GM18858 (cell line): ENCODE data around the gene THRA.

ENCODE experiments used
- ATAC-seq: cut with Tn5 transposase; IDR thresholded peaks from one replicate; pipeline ENCODE4 v1.9.1; 2021; ENCODE audit not compliant: unreplicated experiment

Gene THRA

DNA sequence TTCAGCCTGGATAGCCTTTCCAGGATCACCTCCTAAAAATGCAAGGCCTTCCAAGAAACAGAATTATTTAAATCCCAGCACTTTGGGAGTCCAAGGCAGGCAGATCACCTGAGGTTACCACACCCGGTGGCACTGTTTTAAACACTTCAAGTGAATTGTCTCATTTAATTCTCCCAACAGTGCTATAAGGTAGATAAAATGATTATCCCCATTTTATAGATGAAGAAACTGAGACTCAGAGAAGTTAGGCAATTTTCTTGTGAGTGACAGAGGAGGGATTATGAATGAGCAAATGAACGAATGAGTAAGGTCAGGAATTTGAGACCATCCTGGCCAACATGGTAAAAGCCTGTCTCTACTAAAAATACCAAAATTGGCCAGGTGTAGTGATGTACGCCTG, 16.8 kb downstream of the THRA start:
- no peak for ATAC-seq

- no peak for ATAC-seq
Measured at GRCh38 chr17:40084477-40084876, 21.7 kb downstream of the THRA start.

- no peak for ATAC-seq
Measured at GRCh38 chr17:40086150-40087044, 23.6 kb downstream of the THRA start.

DNA sequence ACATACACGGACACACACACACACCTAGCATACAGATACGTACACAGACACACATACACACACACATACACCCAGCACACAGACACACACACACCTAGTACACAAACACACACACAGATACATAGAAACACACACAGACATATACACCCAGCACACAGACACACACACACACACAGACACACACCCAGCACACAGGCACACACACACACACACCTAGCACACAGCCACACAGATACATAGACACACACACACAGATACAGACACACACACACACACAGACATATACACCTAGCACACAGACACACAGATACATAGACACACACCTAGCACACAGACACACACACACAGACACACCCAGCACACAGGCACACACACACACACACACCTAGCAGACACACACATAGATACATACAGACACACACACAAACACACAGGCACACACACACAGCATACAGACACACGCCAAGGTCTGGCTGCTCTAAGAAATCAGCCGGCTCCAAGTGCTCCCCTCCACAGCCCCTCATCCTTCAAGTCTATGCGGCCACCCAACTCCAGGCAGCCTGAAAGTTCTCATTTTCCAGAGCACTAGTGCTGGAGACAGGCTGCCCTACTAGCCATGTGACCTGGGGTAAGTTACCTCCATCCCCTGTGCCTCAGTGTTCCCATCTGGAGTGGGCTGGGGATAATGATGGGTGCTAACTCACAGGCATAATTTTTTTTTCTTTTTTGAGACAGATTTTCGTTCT, 24.5 kb downstream of the THRA start:
- no peak for ATAC-seq

- no peak for ATAC-seq
Measured at GRCh38 chr17:40087903-40088718, 25.3 kb downstream of the THRA start.

DNA sequence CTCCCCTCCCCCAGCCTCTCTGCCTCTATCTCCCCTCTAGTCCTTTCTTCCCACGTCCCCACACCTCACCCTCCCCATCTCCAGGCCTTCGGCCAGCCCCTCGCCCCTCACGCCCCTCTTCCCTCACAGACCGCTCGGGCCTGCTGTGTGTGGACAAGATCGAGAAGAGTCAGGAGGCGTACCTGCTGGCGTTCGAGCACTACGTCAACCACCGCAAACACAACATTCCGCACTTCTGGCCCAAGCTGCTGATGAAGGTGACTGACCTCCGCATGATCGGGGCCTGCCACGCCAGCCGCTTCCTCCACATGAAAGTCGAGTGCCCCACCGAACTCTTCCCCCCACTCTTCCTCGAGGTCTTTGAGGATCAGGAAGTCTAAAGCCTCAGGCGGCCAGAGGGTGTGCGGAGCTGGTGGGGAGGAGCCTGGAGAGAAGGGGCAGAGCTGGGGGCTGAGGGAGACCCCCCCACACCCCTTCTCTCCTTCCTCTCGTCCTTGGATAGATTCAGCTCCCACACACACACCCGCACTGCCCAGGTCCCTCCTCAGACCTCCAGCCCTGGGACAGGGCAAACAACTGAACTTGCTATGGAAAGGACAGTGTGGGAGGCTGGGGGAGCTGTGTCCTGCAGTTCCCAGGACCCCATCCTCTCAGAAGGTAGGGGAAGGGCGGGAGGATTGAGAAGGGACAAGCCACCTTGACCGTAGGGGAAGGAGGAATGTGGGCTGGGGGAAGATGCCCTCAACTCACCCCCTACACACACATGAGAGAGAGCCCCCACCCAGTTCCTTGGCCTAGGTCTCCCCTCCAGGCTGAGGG, 26.5 kb downstream of the THRA start:
- no peak for ATAC-seq

- no peak for ATAC-seq
Measured at GRCh38 chr17:40090237-40091119, 27.7 kb downstream of the THRA start.

DNA sequence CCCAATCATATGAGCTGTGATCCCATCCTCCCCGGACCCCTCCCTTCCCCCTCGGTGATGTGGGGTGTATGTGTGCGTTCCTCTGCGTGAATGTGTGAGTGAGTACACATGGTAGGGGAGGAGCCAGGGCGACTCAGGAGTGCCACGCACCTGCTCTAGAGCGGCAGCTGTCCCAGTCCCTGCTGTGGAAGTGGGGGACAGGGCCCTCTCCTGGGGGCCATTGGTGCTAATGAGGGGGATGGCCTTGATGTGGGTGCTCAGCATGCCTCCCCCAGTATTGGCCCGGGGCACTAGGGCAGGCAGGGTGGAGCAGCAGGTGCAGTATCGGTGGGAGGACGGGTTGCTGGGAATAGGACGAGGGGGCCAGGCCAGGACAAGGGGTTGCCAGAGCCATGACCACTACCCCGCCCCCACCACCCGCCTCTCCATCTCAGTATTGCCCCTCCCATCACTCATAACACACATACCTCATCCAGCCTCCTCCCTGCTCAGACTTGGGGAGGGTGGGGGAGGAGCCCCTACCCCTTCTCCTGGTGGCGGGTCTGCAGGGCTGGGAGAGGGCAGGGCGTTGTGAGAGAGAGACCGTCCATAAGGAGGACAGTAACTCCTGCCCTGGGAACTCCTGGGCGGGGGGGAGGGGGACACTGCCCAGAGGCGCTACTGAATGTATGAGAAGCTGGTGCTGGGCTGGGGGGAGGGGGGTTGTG, 29.1 kb downstream of the THRA start:
- ATAC-seq, result no peak

GRCh38 chr17:40092581-40092980, 29.8 kb downstream of the THRA start:
- no peak for ATAC-seq

- no peak for ATAC-seq
Measured at GRCh38 chr17:40093005-40093579, 30.3 kb downstream of the THRA start.

DNA sequence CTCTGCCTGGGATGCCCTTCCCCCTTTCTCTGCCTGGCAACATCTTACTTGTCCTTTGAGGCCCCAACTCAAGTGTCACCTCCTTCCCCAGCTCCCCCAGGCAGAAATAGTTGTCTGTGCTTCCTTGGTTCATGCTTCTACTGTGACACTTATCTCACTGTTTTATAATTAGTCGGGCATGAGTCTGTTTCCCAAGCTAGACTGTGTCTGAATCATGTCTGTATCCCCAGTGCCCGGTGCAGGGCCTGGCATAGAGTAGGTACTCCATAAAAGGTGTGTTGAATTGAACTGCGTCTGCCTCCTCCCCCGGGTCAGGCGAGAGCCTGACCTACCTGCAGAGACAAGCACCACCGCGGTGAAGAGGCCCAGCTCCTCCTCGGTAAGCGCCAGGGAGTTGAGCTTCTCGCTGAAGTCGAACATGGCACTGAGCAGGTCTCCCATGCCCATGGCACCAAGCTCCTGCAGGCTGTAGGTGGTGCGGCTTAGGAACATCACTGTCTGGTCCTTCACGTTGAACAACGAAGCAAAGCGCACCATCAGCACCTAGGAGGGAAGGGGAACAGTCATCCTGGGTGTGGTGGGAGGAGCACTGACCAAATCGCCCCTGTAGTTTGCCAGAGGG, 30.9 kb downstream of the THRA start:
- no peak for ATAC-seq

DNA sequence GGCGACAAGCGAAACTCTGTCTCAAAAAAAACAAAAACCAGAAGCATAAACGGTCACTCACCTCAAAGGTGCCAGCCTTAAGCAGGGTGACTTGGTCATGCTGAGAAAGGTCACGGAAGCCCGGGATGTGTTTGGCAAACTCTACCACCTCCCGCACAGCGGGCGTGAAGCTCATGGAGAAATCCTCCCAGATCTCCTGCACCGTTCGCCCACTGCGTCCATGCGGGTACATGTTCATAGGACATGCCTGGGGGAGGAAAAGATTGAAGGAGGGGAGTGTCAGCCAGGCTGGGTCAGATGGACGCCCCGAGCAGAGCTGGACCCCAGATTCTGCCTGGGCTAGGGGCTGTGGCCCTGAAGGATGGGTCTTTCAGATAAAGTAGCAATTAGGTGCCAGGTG, 32.1 kb downstream of the THRA start:
- ATAC-seq, result no peak

DNA sequence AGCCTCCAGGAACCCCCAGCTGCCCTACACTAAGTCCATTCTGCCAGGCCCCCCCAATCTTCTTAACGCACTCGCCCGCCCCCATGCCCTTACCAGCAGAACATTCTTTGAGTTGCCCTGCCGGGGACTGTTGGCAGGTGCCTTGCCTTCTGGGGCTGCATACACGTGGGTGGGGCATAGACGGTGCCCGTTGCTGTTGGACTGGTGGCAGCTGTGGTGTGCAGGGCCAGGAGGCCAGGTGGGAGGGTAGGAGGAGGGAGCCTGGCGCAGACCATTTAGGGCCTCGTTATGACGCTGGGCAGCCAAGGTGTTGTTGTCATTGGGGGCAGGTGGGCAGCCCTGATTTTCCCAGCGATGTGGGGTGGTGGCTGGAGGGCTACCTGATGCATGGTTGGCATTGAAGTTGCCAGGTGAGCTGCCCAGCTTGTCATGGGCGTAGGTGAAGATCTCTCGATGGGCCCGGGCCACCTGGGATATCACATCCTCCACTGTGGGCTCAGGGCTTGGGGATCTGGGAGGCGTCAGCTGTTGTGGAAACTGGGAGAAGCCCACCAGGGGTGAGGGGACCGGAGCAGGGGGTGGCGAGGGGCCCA, 32.7 kb downstream of the THRA start:
- no peak for ATAC-seq

GRCh38 chr17:40095944-40096791, 33.4 kb downstream of the THRA start:
- ATAC-seq, result no peak

DNA sequence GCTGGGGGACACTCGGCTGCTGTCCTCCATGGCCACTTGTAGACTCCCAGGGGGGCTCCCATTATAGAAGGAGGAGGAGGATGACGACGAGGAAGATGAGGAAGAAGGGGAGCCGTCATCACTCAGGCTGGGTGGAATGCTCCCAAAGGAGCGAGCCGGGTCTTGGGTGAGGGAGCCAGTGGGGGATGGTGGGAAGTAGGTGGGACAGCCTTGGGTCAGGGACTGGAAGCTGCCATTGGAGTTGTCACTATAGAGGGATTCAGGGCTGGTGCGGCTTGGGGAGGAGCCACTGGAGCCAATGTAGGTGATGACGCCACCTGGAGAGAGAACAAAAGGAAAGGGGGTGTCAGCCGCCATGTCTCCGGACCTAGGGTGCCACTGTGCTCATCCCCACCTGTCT, 34.3 kb downstream of the THRA start:
- ATAC-seq, result no peak

DNA sequence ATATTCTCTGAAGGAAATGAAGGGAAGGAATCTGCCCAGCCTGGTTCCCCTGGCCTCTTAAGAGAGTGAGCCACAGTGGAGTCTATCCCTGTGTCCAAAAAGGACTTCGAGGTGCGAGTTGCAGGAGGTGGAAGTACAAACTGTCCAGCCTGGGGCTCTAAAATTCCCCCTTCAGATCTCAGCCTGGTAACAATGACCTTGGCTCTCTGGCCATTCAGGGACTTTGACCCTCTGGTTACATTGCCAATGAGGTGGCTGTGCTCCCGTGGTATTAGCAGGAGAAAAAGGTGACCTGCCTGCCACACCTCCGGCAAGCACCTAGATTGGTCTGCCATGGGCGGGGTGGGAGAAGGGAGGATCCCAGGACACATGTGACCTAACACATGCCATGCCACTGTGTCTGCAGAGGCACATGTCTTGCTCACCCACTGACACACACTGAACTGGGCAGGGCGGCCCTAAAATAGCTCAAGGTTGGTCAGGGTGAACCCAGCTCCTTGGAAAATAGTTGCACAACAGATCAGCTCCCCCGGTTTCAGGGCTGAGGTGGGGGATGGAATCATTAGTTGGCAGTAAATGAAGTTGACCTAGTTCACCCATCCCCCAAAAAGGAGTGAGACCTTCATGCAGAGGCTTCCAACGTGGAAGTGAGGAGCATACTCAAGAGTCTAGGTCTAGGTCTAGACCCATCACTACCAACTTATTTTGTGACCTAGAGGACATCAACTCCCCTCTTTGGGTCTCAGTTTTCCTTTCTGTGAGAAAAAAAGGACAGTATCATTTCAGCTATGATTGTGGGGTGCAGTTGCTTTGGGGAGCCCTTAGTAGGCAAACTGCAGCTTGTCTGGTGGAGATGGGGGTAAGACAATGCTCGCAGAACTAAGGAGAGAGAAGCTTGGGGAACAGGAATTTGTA, 35.4 kb downstream of the THRA start:
- ATAC-seq, result no peak
